Stimulated activated CD4-positive, alpha-beta T cell treated with anti-CD3 and anti-CD28 coated beads, Interleukin-15, amount 100 ng/mL, for 48 hours (primary cell): ENCODE results near the gene TMEM97.
"Not testable (repeated sequence)": the region's sequence is repeated elsewhere in the genome, so short reads cannot be mapped to it uniquely, and the experiment has no call there.

ENCODE experiments used
- DNase-seq, 2 donors: peaks; one replicate each; pipeline ENCODE4 v3.0.0-alpha.2; 2020; ENCODE audit warnings: low read depth in 2 of 2

TMEM97 gene

DNA sequence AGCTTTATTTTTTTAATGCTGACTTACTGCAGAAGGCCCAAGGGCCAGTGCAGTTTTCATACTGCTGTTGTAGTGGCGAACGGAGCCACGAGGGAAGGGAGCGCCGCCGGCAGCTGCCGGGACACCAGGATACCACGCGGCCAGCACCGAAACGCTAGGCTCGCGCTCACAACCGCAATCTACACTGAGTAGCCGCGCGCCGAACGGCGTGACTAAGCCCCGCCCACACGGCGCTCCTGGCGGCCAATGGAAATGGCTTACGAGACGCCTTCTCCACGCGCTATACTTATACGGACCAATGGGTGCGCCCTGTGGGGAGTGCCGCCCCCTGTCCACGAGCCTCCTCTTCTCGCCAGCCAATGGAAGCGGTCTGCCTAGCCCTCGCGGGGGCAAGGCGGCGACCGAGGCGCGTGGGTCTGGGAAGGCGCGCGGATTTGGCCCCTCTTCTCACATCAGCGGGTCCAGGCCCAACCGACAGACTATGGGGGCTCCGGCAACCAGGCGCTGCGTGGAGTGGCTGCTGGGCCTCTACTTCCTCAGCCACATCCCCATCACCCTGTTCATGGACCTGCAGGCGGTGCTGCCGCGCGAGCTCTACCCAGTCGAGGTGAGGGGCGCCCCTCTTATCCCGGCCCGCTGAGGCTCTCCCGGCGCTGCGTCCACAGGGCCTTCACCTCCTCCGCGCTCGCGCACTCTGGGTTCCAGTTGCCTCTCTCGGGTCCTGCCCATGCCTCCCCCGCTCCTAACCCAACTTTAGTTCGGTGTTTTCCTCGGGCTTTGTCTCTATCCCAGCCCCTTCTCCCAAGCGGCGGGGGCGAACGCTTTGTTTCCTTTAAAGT, at the start of gene TMEM97:
TMEM97 (plus strand) TSS at position 442 of the 839 bp plus-strand sequence; CDS start at position 482, 40 bp downstream.
- peak; percentile 95 for DNase-seq

DNA sequence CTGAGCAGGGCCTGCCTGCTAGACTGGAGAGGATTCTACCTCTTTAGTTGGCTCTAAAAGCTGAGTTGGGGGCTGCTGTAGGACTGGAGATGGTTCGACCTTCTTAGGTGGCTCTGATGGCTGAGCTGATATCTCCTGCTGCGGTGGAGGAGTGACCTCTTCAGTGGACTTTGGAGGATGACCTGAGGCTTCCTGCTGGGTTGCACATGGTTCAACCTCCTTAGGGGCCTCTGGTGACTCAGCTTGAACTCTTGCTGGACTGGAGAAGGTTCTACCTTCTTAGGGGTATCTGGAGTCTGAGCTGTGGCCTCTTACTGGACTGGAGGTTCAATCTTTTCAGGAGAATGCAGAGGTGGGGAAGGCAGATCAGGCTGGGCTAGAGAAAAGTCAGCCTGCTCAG, 48.9 kb upstream of the TMEM97 start:
- no peak for DNase-seq

DNA sequence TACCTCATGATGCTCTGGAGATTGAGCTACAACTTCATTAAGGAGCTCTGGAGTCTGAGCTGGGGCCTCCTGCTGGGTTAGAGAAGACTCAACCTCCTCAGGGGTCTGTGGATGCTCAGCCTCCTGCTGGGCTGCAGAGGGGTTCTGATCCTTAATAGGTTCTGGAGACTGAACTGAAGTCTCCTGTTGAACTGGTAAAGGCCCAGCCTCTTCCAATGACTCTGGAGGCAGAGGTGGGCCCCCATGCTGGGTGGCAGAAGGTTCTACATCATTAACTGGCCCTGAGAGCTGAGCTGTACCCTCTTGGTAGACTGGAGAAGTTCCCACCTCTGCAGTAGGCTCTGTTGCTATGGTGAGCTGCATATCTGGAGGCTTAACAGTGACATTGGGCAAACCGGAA, 48.1 kb upstream of the TMEM97 start:
- no peak for DNase-seq

DNA sequence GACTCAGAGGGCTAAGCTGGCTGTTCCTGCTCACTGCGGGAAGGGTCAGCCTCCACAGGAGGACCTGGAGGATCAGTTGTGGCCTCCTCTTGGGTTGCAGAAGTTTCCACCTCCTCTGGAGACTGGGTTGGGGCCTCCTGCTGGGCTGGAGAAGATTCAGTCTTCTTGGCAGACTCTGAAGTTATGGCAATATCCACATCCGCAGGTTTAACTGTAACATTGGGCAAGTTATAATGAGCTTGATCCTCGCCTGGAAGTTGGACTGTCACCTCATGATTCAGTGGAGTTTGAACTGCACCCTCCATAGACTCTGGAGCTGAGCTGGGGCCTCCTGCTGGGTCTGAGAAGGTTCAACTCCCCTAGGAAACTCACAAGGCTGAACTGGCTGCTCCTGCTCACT, 47.6 kb upstream of the TMEM97 start:
- no peak for DNase-seq

DNA sequence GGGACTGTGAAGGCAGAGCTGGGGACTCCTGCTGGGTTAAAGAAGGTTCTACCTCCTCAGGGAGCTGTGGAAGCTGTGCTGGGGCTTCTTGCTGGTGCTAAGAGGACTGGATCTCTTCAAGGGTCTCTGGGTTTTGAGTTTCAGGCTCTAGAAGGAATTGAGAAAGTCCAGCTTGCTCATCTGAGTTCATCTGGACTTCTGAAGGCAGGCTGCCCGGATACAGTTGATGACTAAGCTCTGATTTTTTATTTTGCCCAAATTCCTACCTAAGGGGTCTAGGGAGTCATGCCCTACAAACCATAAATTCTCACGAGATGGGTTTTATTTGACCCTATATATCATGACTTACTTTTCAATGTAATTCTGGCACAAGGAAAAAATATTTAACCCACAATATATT, 46.8 kb upstream of the TMEM97 start:
- DNase-seq, result no peak

DNA sequence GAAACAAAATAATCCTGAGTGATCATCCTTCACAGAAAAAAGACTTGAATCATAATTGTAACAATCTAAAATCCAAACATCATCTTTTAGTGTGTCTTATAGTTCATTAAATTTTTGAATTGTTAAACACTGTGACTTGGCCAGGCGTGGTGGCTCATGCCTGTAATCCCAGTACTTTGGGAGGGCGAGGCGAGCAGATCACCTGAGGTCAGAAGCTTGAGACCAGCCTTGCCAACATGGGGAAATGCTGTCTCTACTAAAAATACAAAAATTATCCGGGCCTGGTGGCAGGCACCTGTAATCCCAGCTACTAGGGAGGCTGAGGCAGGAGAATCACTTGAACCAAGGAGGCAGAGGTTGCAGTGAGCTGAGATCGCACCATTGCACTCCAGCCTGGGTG, 45.7 kb upstream of the TMEM97 start:
- not testable (repeated sequence) for DNase-seq

DNA sequence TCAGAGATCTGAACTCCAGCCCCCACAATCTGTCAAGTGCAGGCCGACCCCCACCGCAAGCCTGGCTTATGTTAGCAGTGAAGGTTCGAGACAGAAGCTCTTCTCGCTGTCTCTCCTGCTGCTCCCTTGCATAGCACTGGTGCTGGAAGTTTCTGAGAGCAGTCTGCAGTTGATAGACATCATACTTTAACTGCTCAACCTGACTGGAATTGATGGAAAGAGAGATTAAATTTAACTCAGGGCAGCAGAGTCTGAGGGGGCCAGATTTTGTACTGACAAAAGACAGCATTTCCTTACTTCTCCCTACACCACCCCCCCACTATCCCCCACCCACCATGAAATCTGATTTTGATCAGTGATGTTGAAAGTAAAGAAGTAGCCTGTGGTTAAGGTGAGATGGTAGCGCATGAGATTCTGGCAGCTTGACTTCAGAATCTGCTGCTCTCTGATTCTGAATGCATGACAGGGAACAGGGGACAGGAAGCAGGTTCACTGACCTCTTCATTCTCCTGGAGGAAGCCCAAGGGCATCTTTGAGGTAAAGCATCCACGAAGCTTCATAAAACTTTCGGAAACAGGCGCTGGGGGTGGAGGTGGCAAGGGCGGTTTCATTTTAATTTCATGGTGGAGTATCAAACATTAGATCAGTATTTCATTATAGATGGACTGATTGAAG, 44.3 kb upstream of the TMEM97 start:
- no peak for DNase-seq

DNA sequence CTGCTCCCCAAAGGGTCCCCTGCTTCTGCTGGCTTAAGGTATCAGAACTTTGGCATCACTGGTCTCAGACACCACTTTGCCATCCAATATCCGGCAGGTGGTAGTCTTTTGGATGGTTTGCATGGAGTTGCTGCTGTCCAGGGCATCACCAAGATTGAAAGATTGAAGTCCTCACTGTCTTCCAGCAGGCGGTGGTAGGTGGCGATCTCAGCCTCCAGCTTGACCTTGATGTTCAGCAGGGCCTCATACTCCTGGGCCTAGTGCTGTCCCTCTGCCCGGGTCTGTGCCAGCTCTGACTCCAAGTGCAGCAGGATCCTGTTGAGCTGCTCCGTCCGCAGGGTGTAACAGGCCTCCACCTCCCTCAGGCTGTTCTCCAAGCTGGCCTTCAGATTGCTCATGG, 43.0 kb upstream of the TMEM97 start:
- DNase-seq, result no peak

DNA sequence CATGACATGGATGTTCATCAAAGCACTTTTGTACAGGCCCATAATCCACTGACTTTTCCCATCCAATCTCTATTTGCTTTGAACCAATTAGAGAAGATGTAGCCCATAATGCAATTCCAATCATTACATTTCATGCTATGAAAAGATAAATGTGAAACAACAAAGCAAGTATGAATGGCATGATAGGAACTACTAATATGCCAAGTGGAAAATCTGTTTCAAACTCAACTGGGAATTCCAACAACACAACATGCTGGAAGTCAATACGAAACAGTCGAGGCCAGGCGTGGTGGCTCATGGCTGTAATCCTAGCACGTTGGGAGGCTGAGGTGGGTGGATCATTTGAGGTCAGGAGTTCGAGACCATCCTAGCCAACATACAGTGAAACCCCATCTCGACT, 39.6 kb upstream of the TMEM97 start:
- no peak for DNase-seq

DNA sequence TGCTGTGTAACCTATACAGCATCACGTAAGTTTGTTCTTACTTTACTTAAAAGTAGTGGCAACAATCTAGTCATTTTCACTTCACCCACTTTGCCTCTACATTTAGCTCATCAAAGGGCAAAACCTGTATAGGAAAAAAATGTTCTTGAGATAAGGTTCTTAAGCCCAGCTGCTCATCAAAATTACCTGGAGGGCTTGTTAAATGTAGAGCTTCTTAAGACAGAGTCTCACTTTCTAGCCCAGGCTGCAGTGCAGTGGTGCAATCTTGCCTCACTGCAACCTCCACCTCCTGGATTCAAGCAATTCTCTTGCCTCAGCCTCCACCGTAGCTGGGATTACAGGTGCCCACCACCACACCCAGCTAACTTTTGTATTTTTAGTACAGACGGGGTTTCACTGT, 38.2 kb upstream of the TMEM97 start:
- DNase-seq, result no peak

DNA sequence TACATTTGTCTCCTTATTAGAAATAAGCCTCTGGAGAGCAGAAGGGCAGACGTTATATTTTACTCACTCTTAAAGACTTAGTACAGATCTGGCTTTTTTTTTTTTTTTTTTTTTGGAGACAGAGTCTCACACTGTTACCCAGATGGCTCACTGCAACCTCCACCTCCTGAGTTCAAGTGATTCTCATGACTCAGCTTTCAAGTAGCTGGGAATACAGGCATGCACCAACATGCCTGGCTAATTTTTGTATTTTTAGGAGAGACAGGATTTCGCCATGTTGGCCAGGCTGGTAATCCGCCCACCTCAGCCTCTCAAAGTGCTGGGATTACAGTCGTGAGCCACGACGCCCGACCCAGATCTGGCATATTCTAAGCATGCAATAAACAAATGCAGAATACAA, 36.4 kb upstream of the TMEM97 start:
- DNase-seq, result no peak

DNA sequence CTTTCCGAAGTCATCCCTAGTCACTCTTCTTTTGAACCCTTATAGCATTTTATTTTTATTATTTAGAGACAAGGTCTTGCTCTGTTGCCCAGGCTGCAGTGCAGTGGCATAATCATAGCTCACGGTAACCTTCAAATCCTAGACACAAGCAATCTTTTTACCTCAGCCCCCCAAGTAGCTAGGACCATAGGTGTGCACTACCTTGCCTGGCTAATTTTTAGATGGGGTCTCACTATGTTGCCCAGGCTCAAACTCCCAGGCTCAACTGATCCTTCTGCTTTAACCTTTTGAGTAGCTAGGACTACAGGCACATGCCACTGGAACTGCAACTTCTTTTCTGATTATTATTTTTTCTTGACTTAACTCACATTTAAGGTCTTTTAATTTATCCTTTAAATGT, 33.0 kb upstream of the TMEM97 start:
- no peak for DNase-seq

DNA sequence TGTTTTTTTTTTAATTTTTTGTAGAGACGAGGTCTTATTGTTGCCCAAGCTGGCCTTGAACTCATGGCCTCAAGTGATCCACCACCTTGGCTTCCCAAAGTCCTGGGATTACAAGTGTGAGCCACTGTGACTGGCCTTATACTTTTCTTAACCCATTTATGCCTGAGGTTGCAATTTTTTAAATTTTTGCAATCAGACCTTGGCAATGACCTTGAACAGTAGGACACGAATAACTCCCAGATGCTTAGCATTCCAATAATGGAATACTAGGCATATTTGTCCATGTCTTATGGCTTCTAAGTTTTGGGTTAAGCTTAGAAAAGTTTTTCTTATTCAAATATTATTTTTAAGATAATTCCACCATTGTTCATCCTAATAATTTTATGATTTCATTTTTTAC, 28.3 kb upstream of the TMEM97 start:
- no peak for DNase-seq

DNA sequence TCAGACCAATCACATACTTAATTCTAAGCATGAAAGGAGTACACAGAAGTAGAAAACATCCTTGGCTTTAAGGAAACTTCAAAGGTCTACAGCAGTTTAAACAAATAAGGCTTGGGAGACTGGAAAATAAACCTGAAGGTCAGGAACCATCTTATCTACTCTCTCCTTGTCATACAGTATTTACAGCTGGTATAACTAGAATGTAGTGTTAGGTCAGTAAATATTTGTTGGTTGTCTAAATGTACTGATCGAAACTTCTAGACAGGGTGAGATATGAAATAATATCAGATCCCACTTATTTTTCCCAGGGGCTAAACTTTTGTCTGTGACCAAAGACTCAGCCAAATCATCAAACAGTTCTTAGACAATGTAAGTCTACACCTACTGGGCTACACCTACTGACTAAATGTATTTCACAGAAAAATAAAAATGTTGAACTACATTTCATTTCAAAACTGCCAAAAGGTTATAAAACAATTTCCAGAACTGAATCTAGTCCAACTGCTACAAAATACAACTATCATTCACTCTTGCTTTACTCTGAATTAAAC, 27.1 kb upstream of the TMEM97 start:
- DNase-seq, result no peak

DNA sequence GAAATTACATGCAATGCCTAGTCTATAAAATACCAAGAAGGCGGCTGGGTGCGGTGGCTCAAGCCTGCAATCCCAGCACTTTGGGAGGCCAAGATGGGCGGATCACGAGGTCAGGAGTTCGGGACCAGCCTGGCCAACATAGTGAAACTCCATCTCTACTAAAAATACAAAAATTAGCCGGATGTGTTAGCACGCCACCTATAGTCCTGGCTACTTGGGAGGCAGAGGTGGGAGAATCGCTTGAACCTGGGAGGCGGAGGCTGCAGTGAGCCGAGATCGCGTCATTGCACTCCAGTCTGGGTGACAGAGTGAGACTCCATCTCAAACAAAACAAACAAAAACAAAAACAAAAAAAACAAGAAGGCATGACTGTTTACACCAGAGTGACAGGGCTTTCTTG, 26.1 kb upstream of the TMEM97 start:
- DNase-seq, result not testable (repeated sequence)

DNA sequence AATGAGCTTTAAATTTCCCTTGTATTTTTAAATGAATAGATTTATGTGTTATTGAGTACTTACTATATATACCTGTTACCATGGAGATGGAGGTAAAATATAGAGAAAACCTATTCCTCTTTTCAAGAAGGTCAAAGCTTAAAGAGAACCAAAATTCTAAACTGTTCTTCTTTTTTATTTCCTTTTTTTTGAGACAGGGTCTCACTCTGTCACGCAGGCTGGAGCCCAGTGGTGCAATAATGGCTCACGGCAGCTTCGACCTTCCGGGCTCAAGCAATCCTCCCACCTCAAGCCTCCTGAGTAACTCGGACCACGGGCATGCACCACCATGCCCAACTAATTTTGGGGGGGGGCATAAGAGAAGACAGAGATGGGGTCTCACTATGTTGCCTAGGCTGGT, 25.0 kb upstream of the TMEM97 start:
- no peak for DNase-seq

DNA sequence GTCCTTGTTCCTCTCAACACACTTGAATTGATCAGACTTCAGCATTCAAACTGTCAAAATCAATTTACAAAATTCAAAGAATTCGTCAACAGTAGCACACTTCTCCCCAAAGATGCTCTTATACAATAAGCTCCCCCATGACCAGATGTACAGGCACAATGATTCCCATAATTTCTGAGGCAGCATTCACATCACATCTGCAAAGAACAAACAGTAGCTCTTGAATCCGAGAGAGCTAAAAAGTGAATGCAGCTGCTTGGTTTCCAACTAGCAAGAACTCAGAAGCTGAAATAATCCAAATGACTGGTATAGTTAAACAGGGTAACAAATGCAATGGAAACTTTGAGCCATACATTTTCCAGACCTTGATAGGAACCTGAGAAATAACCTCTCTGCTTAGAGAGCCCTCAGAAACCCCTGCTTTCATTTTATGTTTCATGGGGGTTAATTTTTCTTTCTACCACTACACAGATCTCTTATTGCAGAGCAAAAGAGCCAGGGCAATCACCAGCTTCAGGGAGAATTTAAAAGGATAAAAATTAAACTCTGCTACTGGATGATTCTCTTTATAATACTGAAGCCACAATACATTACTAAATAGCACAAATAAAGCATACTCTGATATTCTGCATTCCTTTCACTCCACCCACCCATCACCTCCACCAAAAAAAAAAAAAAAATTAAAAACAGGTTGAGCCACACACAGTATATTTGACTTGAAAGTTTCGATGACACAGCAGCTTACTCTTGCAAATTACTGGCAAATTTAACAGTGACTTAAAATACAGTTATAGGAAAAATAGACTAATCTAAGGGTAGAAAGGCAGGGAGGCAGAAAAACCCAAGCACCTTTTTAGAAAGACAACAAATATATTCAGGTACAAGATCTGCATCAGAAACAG, 23.1 kb upstream of the TMEM97 start:
- DNase-seq, result no peak

DNA sequence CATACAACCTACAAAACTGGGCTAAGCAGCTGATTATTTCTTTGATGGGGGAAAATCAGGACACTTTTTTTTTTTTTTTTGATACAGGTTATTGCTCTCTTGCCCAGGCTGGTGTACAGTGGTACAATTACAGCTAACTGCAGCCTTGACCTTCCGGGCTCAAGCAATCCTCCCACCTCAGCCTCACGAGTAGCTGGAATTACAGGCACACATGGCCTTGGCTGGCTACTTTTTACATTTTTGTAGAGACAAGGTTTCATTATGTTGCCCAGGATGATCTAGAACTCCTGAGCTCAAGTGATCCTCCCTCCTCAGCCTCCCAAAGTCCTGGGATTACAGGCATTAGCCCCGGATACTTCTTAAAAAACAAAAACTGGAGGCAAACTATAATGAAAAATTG, 20.6 kb upstream of the TMEM97 start:
- no peak for DNase-seq

DNA sequence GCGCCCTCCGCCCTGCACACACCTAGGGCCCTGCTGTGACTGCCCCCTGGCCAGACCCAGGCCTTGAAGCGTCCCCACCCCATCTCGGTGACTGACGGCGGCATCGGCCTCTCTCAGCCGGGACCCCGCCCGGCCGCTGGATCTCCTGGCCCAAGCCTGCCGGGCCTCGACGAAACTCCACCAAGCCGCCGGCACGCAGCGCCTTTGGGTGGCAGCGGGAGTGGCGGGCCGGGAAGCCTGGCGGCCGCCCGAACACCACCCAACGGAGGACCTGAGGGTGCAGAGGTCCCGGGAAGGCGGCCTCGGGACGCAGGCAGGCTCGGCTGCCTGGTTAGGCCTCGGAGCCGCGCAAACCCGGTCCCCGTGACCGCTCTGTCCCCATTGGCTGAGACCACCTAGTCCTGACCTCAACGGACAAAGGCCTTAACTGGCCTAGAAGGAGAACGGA, 12.0 kb upstream of the TMEM97 start:
- DNase-seq, result no peak

DNA sequence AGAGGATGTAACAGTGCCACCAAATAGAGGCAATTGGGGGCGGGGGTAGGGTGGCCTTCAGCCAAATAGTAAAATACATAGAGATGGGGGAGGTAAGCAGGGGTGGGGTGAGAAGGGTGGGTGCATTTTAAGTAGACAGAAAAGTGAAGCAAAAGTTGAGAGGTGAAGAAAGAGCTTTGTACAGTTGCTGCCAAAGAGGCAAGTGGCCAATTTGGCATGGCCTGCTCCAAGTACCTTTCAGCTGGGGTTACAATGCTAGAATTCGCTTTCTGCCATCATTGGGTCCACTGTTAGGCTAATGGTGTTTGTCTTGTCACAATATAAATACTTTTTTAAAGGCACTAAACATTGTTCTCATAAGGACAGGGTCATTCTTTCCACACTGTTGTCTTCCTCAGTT, 5.2 kb upstream of the TMEM97 start:
- DNase-seq, result no peak

DNA sequence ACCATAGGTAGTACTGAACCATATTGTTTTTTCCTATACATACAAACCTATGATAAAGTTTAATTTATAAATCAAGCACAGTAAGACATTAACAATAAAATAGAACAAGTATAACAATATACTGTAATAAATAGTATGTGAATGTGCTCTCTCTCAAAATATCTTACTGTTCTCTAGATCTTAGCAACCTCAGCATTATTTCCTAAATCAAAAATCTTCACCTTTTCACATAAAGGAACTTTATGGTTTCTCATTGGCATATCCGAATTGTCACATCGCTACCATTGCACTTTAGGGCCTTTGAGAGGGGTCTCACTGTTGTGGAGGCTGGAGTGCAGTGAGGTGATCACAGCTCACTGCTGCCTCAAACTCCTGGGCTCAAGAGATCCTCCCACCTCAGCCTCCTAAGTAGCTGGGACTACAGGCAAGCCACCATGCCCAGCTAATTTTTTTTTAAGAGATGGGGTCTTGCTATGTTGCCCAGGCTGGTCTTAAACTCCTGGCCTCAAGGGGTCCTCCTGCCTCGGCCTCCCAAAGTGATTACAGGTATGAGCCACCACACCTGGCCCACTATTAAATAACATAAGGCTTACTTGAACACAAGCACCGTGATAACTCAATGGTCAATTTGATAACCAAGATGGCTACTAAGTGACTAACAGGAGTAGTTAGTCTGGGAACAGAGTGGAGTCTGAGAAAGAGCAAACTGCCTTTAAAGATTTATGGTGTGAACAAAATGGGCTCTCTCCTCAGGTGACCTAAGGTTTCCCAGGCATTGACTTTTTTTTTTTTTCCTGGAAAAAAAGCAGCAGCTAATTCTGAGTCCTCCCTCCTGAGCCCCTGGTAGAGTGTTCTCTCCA, 2.9 kb upstream of the TMEM97 start:
- DNase-seq, result no peak
